Superior temporal gyrus (tissue), 1 donor: Measurements from ENCODE around the gene GHR.
"Not testable (repeated sequence)": the region's sequence is repeated elsewhere in the genome, so short reads cannot be mapped to it uniquely, and the experiment has no call there.

Source experiments
- DNase-seq: peaks from one replicate; pipeline ENCODE4 v3.0.0-alpha.2; 2016; ENCODE audit errors: extremely low spot score

Gene GHR

GRCh38 chr5:42641336-42642005 is 218.2 kb downstream of the GHR start:
- DNase-seq, result no peak

GRCh38 chr5:42642006-42642405 is 218.8 kb downstream of the GHR start:
- DNase-seq, result no peak

- no peak for DNase-seq
These were observed 220.1 kb downstream of the GHR start for GRCh38 chr5:42643360-42643759.

DNA sequence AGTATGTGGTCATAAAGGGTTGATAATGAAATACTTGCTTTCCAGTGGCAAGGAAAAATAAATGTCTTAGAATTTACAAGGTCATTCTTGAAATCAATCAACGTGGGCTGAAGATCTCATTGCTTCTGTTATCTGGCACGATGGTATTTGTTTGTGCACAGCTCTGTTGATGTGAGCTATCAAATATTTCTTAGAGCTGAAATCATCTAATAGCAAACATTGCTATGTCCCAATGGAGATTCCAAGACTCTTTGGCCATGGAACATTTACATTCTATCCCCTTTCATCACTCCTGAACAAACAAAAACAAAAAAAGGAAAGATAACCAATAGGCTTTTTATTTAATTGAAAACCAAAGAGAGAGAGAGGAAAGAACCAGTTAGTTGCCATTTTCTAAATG is 221.9 kb downstream of the GHR start:
- DNase-seq, result no peak

DNA sequence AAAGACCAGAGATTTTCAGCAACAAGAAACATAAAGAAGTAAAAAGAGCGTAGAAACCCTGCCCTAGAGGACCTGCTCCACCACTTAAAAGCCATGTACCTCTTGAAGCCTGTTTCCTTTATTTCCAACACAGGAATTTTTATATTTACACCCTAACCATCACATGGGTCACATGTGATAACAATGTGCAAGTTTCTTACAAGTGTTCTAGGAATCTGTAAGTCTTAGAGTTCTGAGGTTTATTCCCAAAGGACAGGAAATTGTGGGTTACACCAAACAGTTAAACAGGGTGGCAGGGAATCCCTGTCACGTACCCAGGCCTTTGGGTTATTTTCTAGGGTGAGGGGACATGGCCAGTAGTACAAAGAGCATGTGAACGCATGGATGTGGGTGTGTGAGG is 224.8 kb downstream of the GHR start:
- no peak for DNase-seq

DNA sequence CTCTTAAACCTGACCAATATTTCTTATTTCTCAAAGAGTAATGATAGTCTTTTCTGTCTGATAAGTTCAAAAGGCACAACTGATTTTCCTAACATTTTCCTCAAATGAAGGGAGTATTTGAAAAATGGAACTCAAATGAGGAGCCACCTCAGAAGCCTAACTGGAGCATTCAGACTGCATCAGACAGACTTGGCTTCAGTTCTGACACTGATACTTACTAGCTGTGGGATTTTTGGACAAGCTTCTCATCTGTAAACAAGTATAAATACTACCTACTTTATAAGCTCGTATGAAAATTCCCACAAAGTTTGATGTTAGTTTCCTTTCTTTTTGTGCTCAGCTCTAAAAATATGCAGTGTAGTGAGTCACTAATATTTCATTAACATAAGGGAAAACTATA is 225.7 kb downstream of the GHR start:
- DNase-seq, result no peak

- no peak for DNase-seq
These were observed 226.8 kb downstream of the GHR start for GRCh38 chr5:42650084-42650483.

GRCh38 chr5:42653705-42654104 is 230.5 kb downstream of the GHR start:
- DNase-seq, result no peak

GRCh38 chr5:42654645-42655044 is 231.4 kb downstream of the GHR start:
- no peak for DNase-seq

- DNase-seq, result no peak
These were observed 232.9 kb downstream of the GHR start for GRCh38 chr5:42655982-42656650.

GRCh38 chr5:42656651-42657015 is 233.4 kb downstream of the GHR start:
- peak; percentile 31 for DNase-seq

GRCh38 chr5:42659869-42660268 is 236.6 kb downstream of the GHR start:
- DNase-seq, result not testable (repeated sequence)

DNA sequence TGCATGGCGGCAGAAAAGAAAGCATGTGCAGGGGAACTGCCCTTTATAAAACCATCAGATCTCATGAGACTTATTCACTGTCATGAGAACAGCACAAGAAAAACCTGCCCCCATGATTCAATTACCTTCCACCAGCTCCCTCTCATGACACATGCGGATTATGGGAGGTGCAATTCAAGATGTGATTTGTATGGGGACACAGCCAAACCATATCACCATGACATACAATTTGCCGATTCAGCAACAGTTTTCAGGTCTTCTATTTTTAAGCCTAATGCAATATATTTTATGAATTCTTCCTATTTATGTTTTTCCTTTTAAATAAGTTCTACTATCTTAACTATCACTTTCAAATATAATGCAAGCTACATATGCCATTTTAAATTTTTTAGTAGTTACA is 242.6 kb downstream of the GHR start:
- DNase-seq, result no peak

- DNase-seq, result no peak
These were observed 243.6 kb downstream of the GHR start for GRCh38 chr5:42666869-42667268.

GRCh38 chr5:42668254-42668653 is 245.0 kb downstream of the GHR start:
- DNase-seq, result no peak

- no peak for DNase-seq
These were observed 249.7 kb downstream of the GHR start for GRCh38 chr5:42672925-42673324.

DNA sequence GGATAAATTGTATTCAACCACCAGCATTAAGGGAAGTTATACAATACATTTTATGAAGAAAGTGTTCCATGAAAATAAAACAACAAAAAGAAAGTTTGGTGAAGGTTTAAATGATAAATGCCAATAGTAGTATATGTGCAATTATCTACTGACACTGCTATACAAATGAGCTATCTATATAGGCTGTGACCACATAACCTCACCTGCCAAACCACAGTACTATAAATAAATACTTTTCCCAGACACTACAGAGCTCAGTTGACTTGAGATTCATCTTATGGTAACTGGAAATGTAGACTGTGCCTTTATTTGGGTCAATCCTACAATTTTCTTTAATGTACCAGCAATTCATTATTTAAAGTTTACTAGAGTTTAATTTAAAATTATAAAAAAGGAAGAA is 252.4 kb downstream of the GHR start:
- no peak for DNase-seq

GRCh38 chr5:42676362-42676761 is 253.1 kb downstream of the GHR start:
- DNase-seq, result no peak

- DNase-seq, result no peak
These were observed 254.1 kb downstream of the GHR start for GRCh38 chr5:42677156-42677842.

- no peak for DNase-seq
These were observed 256.8 kb downstream of the GHR start for GRCh38 chr5:42680046-42680445.

DNA sequence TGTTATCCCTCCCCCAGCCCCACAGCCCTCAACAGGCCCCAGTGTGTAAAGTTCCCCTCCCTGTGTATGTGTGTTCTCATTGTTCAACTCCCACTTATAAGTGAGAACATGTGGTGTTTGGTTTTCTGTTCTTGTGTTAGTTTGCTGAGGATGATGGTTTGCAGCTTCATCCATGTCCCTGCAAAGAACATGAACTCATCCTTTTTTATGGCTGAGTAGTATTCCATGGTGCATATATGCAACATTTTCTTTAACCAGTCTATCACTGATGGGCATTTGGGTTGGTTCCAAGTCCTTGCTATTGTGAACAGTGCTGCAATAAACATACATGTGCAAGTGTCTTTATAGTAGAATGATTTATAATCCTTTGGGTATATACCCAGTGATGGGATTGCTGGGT is 261.8 kb downstream of the GHR start:
- not testable (repeated sequence) for DNase-seq

GRCh38 chr5:42689391-42689790 is 266.2 kb downstream of the GHR start:
- DNase-seq, result no peak

DNA sequence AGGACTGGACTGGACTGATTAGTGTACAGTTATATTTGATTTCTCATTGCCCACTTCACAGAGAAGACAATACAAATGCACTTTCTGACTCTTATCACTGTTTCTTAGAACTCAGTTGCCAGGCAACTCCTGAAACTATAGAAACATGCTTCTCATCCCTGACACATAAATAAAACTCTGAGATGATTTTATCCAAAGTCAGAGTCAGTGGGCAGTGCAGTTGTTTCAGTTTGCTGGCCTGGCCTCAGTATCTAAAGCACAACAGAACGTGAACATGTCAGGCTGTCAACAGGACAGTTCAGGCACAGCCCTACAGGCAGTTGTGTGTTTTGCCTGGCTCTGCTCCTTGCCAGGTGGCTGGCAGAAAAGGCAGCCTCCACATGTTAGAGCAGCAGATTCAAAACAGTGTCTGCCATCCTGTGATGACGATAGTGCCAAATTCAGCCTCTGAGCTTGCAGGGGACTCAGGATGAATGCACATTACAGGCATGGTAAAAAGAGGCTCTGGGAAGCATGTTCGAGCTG is 268.2 kb downstream of the GHR start:
- DNase-seq, result peak; percentile 52
